GM12878 (cell line): ENCODE data around the gene RPL37A. TPM values are rescaled to one million over a fixed set of nuclear protein-coding genes. Genes with fewer than 3 reads are reported as not detected.

Experiments used
- ATAC-seq: fragments of 200-7000 bp; cut with Tn5 transposase; 3 replicates; pipeline ENCODE4 v1.9.1; 2020; ENCODE audit warnings: mild to moderate bottlenecking, moderate library complexity
- BruUV-seq: library from RNA; stranded (reverse); fragments of 400-500 nt; replicated peaks from 2 replicates; lab custom pipeline; 2021; lab: Mats Ljungman, UMichigan
- CTCF ChIA-PET: fragments of 300-600 bp; sonication (Branson Sonifier 250); formaldehyde crosslinking; extraction: SDS; loops from one replicate; lab custom pipeline; 2021; ENCODE audit warnings: inconsistent platforms; lab: Yijun Ruan, JAX
- POLR2A ChIA-PET: fragments of 350-600 bp; formaldehyde crosslinking; extraction: SDS; loops from one replicate; lab custom pipeline; 2021; ENCODE audit warnings: inconsistent platforms; lab: Charles Lee
- RAD21 ChIA-PET: fragments of 300-600 bp; sonication (Branson Sonifier 250); formaldehyde crosslinking; loops from one replicate; lab custom pipeline; 2023; ENCODE audit warnings: antibody characterized with exemption; ENCODE audit not compliant: unreplicated experiment; lab: Charles Lee
- SMC1A ChIA-PET: fragments of 300-600 bp; sonication (Branson Sonifier 250); formaldehyde crosslinking; loops from one replicate; lab custom pipeline; 2023; ENCODE audit not compliant: unreplicated experiment, uncharacterized antibody; lab: Charles Lee
- DNase-seq: peaks from one replicate; pipeline ENCODE4 v3.0.0-alpha.2; 2011; ENCODE audit warnings: low read depth, low spot score
- FAIRE-seq: peaks from 3 replicates; lab custom pipeline; 2011; peaks lifted over from hg19 to GRCh38; lab: Jason Lieb, UNC
- H2AFZ ChIP-seq: 2 replicates; pipeline ENCODE4 v1.6.0; 2011; ENCODE audit warnings: low read depth, low read length, control low read depth; ENCODE audit not compliant: control insufficient read depth
- H3K27ac ChIP-seq: 2 replicates; pipeline ENCODE4 v1.5.1; 2011; ENCODE audit warnings: control low read depth; ENCODE audit not compliant: control insufficient read depth, insufficient read depth
- H3K27me3 ChIP-seq, 2 experiments: replicated peaks in 1 of 2; 2 replicates each; pipeline versions ENCODE4 v1.6.0 to v1.6.1; 2011; ENCODE audit warnings: low read length in 1 of 2; ENCODE audit not compliant: control insufficient read depth in 2 of 2, insufficient read depth in 2 of 2
- H3K36me3 ChIP-seq, 2 experiments: 2 replicates each; pipeline ENCODE4 v1.5.1; 2011; ENCODE audit warnings: low read length in 1 of 2; ENCODE audit not compliant: control insufficient read depth in 2 of 2, insufficient read depth in 2 of 2
- H3K4me1 ChIP-seq: 2 replicates; pipeline ENCODE4 v1.6.1; 2011; ENCODE audit warnings: mild to moderate bottlenecking, low read length, moderate library complexity, mixed read lengths; ENCODE audit not compliant: control insufficient read depth, insufficient read depth
- H3K4me2 ChIP-seq: 2 replicates; pipeline ENCODE4 v1.6.0; 2011; ENCODE audit warnings: control low read depth; ENCODE audit not compliant: control insufficient read depth, insufficient read depth
- H3K4me3 ChIP-seq: fragments of 200-600 bp; sonication (generic); 2 replicates; pipeline ENCODE4 v1.5.1; 2016
- H3K79me2 ChIP-seq: 2 replicates; pipeline ENCODE4 v1.6.0; 2011; ENCODE audit warnings: low read length; ENCODE audit not compliant: control insufficient read depth, insufficient read depth
- H3K9ac ChIP-seq: 2 replicates; pipeline ENCODE4 v1.8.0; 2011; ENCODE audit warnings: low read length, control low read depth, mixed read lengths; ENCODE audit not compliant: control insufficient read depth, insufficient read depth
- H3K9me3 ChIP-seq: replicated peaks from 3 replicates; pipeline ENCODE4 v1.5.1; 2011; ENCODE audit warnings: mild to moderate bottlenecking, low read length; ENCODE audit not compliant: control insufficient read depth, insufficient read depth
- H4K20me1 ChIP-seq: 2 replicates; pipeline ENCODE4 v1.6.0; 2011; ENCODE audit not compliant: control insufficient read depth, insufficient read depth
- ATF2 ChIP-seq: IDR thresholded peaks from 2 replicates; pipeline ENCODE4 v1.6.1; 2012; ENCODE audit warnings: low read length, inconsistent platforms
- BHLHE40 ChIP-seq, 2 experiments: fragments of 450-650 bp in 1 of 2; IDR thresholded peaks; 2 replicates each; pipeline ENCODE4 v1.6.1; 2011 to 2017; ENCODE audit warnings: low read depth in 2 of 2, borderline replicate concordance in 1 of 2, improper control_type of control experiment in 1 of 2, low read length in 1 of 2, mild to moderate bottlenecking in 1 of 2
- CREB1 ChIP-seq: IDR thresholded peaks from 2 replicates; pipeline ENCODE4 v1.6.1; 2012; ENCODE audit warnings: low read depth, mild to moderate bottlenecking, inconsistent platforms
- EGR1 ChIP-seq, 2 experiments: IDR thresholded peaks; 1 replicate in 1 of 2; 2 replicates in 1 of 2; pipeline ENCODE4 v1.6.1; 2011 to 2012; ENCODE audit warnings: low read depth in 2 of 2, low read length in 2 of 2, borderline replicate concordance in 1 of 2, mild to moderate bottlenecking in 1 of 2, moderate library complexity in 1 of 2
- IRF4 ChIP-seq: IDR thresholded peaks from 2 replicates; pipeline ENCODE4 v1.6.1; 2011; ENCODE audit warnings: low read depth, low read length
- JUND ChIP-seq: IDR thresholded peaks from 2 replicates; pipeline ENCODE4 v1.6.1; 2012; ENCODE audit warnings: low read depth, mild to moderate bottlenecking, low read length, improper control_type of control experiment, moderate library complexity
- MTA2 ChIP-seq: fragments of 450-650 bp; IDR thresholded peaks from 2 replicates; pipeline ENCODE4 v1.6.1; 2016; ENCODE audit warnings: low read depth, mild to moderate bottlenecking, moderate library complexity
- MXI1 ChIP-seq: fragments of 150-350 bp; IDR thresholded peaks from 2 replicates; pipeline ENCODE4 v1.6.1; 2011; ENCODE audit warnings: low read depth, mild to moderate bottlenecking, inconsistent platforms, low read length, improper control_type of control experiment
- NRF1 ChIP-seq: conservative IDR thresholded peaks from 2 replicates; pipeline ENCODE4 v1.6.1; 2011; ENCODE audit warnings: mild to moderate bottlenecking, low read depth, low read length, improper control_type of control experiment
- PBX3 ChIP-seq: IDR thresholded peaks from 2 replicates; pipeline ENCODE4 v1.6.1; 2011; ENCODE audit warnings: mild to moderate bottlenecking, low read depth, low read length, moderate library complexity; ENCODE audit not compliant: insufficient replicate concordance
- SMAD1 ChIP-seq: fragments of 450-650 bp; IDR thresholded peaks from 2 replicates; pipeline ENCODE4 v1.6.1; 2018; ENCODE audit warnings: mild to moderate bottlenecking, low read depth; ENCODE audit not compliant: partially characterized antibody
- TBL1XR1 ChIP-seq: IDR thresholded peaks from 2 replicates; pipeline ENCODE4 v1.6.1; 2012; ENCODE audit warnings: low read depth, low read length, improper control_type of control experiment
- ZBTB33 ChIP-seq: fragments of 450-650 bp; IDR thresholded peaks from 2 replicates; pipeline ENCODE4 v1.6.1; 2017; ENCODE audit warnings: mild to moderate bottlenecking
- WGBS: methylation state at CpG from one replicate; pipeline ENCODE4 v1.1.6; 2016; ENCODE audit warnings: low lambda C conversion rate; ENCODE audit not compliant: insufficient replicate concordance, insufficient coverage; ENCODE audit errors: missing lambda C conversion rate; 5-methylcytosine and 5-hydroxymethylcytosine counted together
- in situ Hi-C: fragments of 300-500 bp; cut with MboI; formaldehyde crosslinking; loops from 9 replicates; pipeline ENCODE4 v1.14.3; 2018; ENCODE audit warnings: mixed read lengths
- intact Hi-C: fragments of 100-400 bp; cut with micrococcal nuclease; formaldehyde crosslinking; loops from one replicate; pipeline ENCODE4 v1.14.2; 2022; ENCODE audit not compliant: unreplicated experiment
- polyA plus RNA-seq, 11 experiments: library from polyadenylated mRNA; depleted of rRNA in 4 of 11; unstranded in 6 of 11; stranded (reverse) in 5 of 11; fragments of >200 nt; fragmentation: Nextera tagmentation in 4 of 11; fragmentation: Illumina TruSeq in 1 of 11; extraction: Ambion mirVana in 4 of 11; extraction: Trizol in 1 of 11; gene quantifications; 1 replicate in 1 of 11; 2 replicates in 10 of 11; pipeline versions ENCODE4 v1.2.1 to v1.2.3, GENCODE V29; 2011 to 2016; ENCODE audit warnings: inconsistent platforms in 2 of 11, missing spikeins in 2 of 11, low read depth in 1 of 11
- total RNA-seq, 4 experiments: library from RNA; depleted of rRNA in 3 of 4; stranded (reverse); fragments of >200 nt in 3 of 4; fragmentation: Illumina TruSeq in 1 of 4; extraction: Trizol in 1 of 4; gene quantifications; 2 replicates each; pipeline versions ENCODE4 v1.2.1 to v1.2.3, GENCODE V29; 2013 to 2021

Gene RPL37A
- total and polyA plus RNA-seq, 10 of the 15 experiments (the other 5 are each of a cell fraction or from before 2014, with no cell fraction given): 2,847 to 6,854 (median 5,110) TPM

GRCh38 chr2:216533609-216534008 is 35.0 kb downstream of the RPL37A start:
- TF ChIP-seq TBL1XR1 (no peak), EGR1 (IDR thresholded peaks at IDR 0.05; ENCODE audit: borderline replicate concordance in 1 of 2, low read depth in 2 of 2, low read length in 2 of 2) (no peak)
- ChIA-PET CTCF (no interaction called here), POLR2A (no interaction called here), RAD21 (no interaction called here), SMC1A (no interaction called here)
- intact Hi-C loops (no loop called here), in situ Hi-C loops (loop anchor here (10.0 kb wide), 1 partner anchor 981 kb away; no protein-coding TSS in a partner anchor)
- Histone ChIP-seq H3K4me2 (no peak overlapping the region), H3K27ac (no peak overlapping the region), H3K4me1 (no peaks in the 10 kb centered on the region), H2AFZ (no peak overlapping the region), H3K79me2 (no peaks in the 10 kb centered on the region), H3K27me3 (no peaks in the 10 kb centered on the region), H3K4me3 (no peak overlapping the region), H3K9me3 (no peaks in the 10 kb centered on the region), H3K9ac (no peak overlapping the region), H4K20me1 (no peaks in the 10 kb centered on the region), H3K36me3 (no peaks in the 10 kb centered on the region)
- no TSS peak for BruUV-seq
- ATAC-seq: no peak
- WGBS: 86% methylated on average over 5 of the region's 5 CpGs
- FAIRE-seq: no peak
- DNase-seq: no peak

- TF ChIP-seq ATF2: no peak
- no peak for TF ChIP-seq MTA2
- no peak for TF ChIP-seq MXI1
- TF ChIP-seq SMAD1: no peak
- TF ChIP-seq JUND: no peak
- TF ChIP-seq BHLHE40 (IDR thresholded peaks at IDR 0.05; ENCODE audit: borderline replicate concordance in 1 of 2, low read depth in 2 of 2, low read length in 1 of 2): no peak
- no peak for TF ChIP-seq ZBTB33
- no peak for TF ChIP-seq PBX3
- TF ChIP-seq CREB1: no peak
- TF ChIP-seq IRF4: no peak
- TF ChIP-seq NRF1: no peak
- ChIA-PET POLR2A (no interaction called here), CTCF (no interaction called here), RAD21 (no interaction called here), SMC1A (no interaction called here)
- Histone ChIP-seq H2AFZ (no peak overlapping the region), H3K4me3 (no peak overlapping the region), H3K4me1 (peaks cover 6% of the 10 kb centered on the region), H3K9ac (no peak overlapping the region), H3K27ac (no peak overlapping the region), H3K9me3 (no peaks in the 10 kb centered on the region), H3K36me3 (no peaks in the 10 kb centered on the region), H3K27me3 (no peaks in the 10 kb centered on the region), H3K4me2 (no peak overlapping the region), H4K20me1 (no peaks in the 10 kb centered on the region), H3K79me2 (no peaks in the 10 kb centered on the region)
- in situ Hi-C loops (loop anchor here (10.0 kb wide), 1 partner anchor 980 kb away; no protein-coding TSS in a partner anchor), intact Hi-C loops (no loop called here)
- 39% methylated on average over 1 of the region's 1 CpG for WGBS
- ATAC-seq (no peak), DNase-seq (no peak), FAIRE-seq (no peak)
- no TSS peak for BruUV-seq
Observed at GRCh38 chr2:216534809-216535208, 36.2 kb downstream of the RPL37A start.
